Lower leg skin (tissue), 4 donors: ENCODE data around the gene TTYH3. TPM values are rescaled to one million over a fixed set of nuclear protein-coding genes. Genes with fewer than 3 reads are reported as not detected.
A peak's percentile ranks its signal among the peaks of the same experiment; 100 is the strongest.
"Not testable (repeated sequence)": the region's sequence is repeated elsewhere in the genome, so short reads cannot be mapped to it uniquely, and the experiment has no call there.

Source experiments
- DNase-seq, 2 donors: peaks; one replicate each; pipeline ENCODE4 v3.0.0-alpha.2; 2019; ENCODE audit warnings: low spot score in 2 of 2
- H3K4me3 ChIP-seq: fragments of 200-600 bp; sonication (generic); 2 replicates; pipeline ENCODE4 v1.5.1; 2017; ENCODE audit warnings: mild to moderate bottlenecking, low read depth; ENCODE audit not compliant: poor library complexity, severe bottlenecking
- CTCF ChIP-seq, 3 donors: fragments of 450-650 bp; IDR thresholded peaks; one replicate each; pipeline ENCODE4 v1.5.1; 2016; ENCODE audit warnings: antibody characterized with exemption in 3 of 3, mild to moderate bottlenecking in 3 of 3, moderate library complexity in 2 of 3
- POLR2A ChIP-seq, 2 donors: fragments of 450-650 bp; IDR thresholded peaks; one replicate each; pipeline ENCODE4 v1.6.1; 2016 to 2017; ENCODE audit warnings: antibody characterized with exemption in 2 of 2, mild to moderate bottlenecking in 1 of 2, moderate library complexity in 1 of 2
- WGBS, 2 donors: methylation state at CpG; one replicate each; pipeline ENCODE4 v1.1.5; 2018; 5-methylcytosine and 5-hydroxymethylcytosine counted together
- intact Hi-C: fragments of 100-400 bp; cut with DNase I; formaldehyde crosslinking; loops from one replicate; pipeline ENCODE4 v1.15.0; 2023; ENCODE audit warnings: low total_unique reads
- total RNA-seq, 4 donors: library from RNA; depleted of rRNA; stranded (reverse); fragments of >200 nt; gene quantifications; one replicate each; pipeline ENCODE4 v1.1.0, GENCODE V29; 2016

TTYH3 gene
- total RNA-seq, 4 donors from 2014 or later = 7.9 to 18.0 (median 13.9) TPM

- no peak for DNase-seq
- intact Hi-C loops = no loop called here
- H3K4me3 ChIP-seq = no peak overlapping the region
- TF ChIP-seq POLR2A (IDR thresholded peaks at IDR 0.05) = no peak
- no peak for TF ChIP-seq CTCF (IDR thresholded peaks at IDR 0.05)
Observed at GRCh38 chr7:2673934-2674333, 42.1 kb downstream of the TTYH3 start.

- no peak for TF ChIP-seq CTCF (IDR thresholded peaks at IDR 0.05)
- TF ChIP-seq POLR2A (IDR thresholded peaks at IDR 0.05) = no peak
Observed at GRCh38 chr7:2675256-2675764, 43.5 kb downstream of the TTYH3 start.

GRCh38 chr7:2676576-2676975 is 44.8 kb downstream of the TTYH3 start:
- 81 to 86% methylated on average over 5 to 6 of the region's 8 CpGs for WGBS, 2 donors
- DNase-seq, intact Hi-C loops, H3K4me3 ChIP-seq: not testable (repeated sequence)

More at GRCh38 chr7:2675256-2675764, 43.5 kb downstream of the TTYH3 start:
- WGBS, 2 donors = 67 to 72% methylated on average over 9 of the region's 9 CpGs
- no peak for DNase-seq
- no peak overlapping the region for H3K4me3 ChIP-seq
- intact Hi-C loops = no loop called here

GRCh38 chr7:2678454-2678853 is 46.7 kb downstream of the TTYH3 start:
- H3K4me3 ChIP-seq, DNase-seq, intact Hi-C loops: not testable (repeated sequence)
- 52 to 68% methylated on average over 10 to 15 of the region's 15 CpGs for WGBS, 2 donors

GRCh38 chr7:2679135-2680127 is 47.6 kb downstream of the TTYH3 start:
- H3K4me3 ChIP-seq, DNase-seq: not testable (repeated sequence)
- 71 to 84% methylated on average over 25 to 45 of the region's 64 CpGs for WGBS, 2 donors
- intact Hi-C loops = loop anchor here (10.0 kb wide), 1 partner anchor 225 kb away; no protein-coding TSS in a partner anchor

GRCh38 chr7:2680256-2680655 is 48.5 kb downstream of the TTYH3 start:
- TF ChIP-seq POLR2A (IDR thresholded peaks at IDR 0.05) = no peak
- no peak for TF ChIP-seq CTCF (IDR thresholded peaks at IDR 0.05)
- intact Hi-C loops = loop anchor here (10.0 kb wide), 1 partner anchor 225 kb away; no protein-coding TSS in a partner anchor
- H3K4me3 ChIP-seq = no peak overlapping the region
- no peak for DNase-seq
- 73 to 77% methylated on average over 9 to 10 of the region's 13 CpGs for WGBS, 2 donors

GRCh38 chr7:2680792-2681490 is 49.2 kb downstream of the TTYH3 start:
- WGBS, 2 donors = 23 to 31% methylated on average over 16 of the region's 27 CpGs
- peak; percentile 70 to 95 for DNase-seq
- H3K4me3 ChIP-seq = no peak overlapping the region
- intact Hi-C loops = loop anchor here (10.0 kb wide), 1 partner anchor 226 kb away; no protein-coding TSS in a partner anchor
- no peak for TF ChIP-seq CTCF (IDR thresholded peaks at IDR 0.05)
- no peak for TF ChIP-seq POLR2A (IDR thresholded peaks at IDR 0.05)
